HG03521 (cell line): ENCODE results near the gene ANKRD13A.
A peak's percentile ranks its signal among the peaks of the same experiment; 100 is the strongest.
"Not testable (repeated sequence)": the region's sequence is repeated elsewhere in the genome, so short reads cannot be mapped to it uniquely, and the experiment has no call there.

Source experiments
- ATAC-seq: cut with Tn5 transposase; IDR thresholded peaks from one replicate; pipeline ENCODE4 v1.9.1; 2021; ENCODE audit warnings: mild to moderate bottlenecking, moderate library complexity; ENCODE audit not compliant: unreplicated experiment

ANKRD13A gene

GRCh38 chr12:110074089-110074488 is 74.9 kb downstream of the ANKRD13A start:
- no peak for ATAC-seq

GRCh38 chr12:110075880-110076279 is 76.7 kb downstream of the ANKRD13A start:
- ATAC-seq = no peak

- ATAC-seq = no peak
Observed at GRCh38 chr12:110077800-110078199, 78.6 kb downstream of the ANKRD13A start.

GRCh38 chr12:110079477-110080400 is 80.5 kb downstream of the ANKRD13A start:
- ATAC-seq = peak; percentile 83

GRCh38 chr12:110080410-110080809 is 81.2 kb downstream of the ANKRD13A start:
- ATAC-seq = no peak

- no peak for ATAC-seq
Observed at GRCh38 chr12:110084314-110085015, 85.2 kb downstream of the ANKRD13A start.

- not testable (repeated sequence) for ATAC-seq
Observed at GRCh38 chr12:110088216-110088615, 89.0 kb downstream of the ANKRD13A start.

- ATAC-seq = no peak
Observed at GRCh38 chr12:110088936-110089335, 89.7 kb downstream of the ANKRD13A start.
